K562 (cell line): ENCODE results near the gene TTC31. TPM values are rescaled to one million over a fixed set of nuclear protein-coding genes. Genes with fewer than 3 reads are reported as not detected.
A peak's percentile ranks its signal among the peaks of the same experiment; 100 is the strongest.

ENCODE experiments used
- ATAC-seq: fragments of 200-7000 bp; cut with Tn5 transposase; 3 replicates; pipeline ENCODE4 v1.9.1; 2020; ENCODE audit warnings: moderate library complexity
- BruUV-seq: library from RNA; stranded (reverse); fragments of 400-500 nt; replicated peaks from 2 replicates; lab custom pipeline; 2021; lab: Mats Ljungman, UMichigan
- CTCF ChIA-PET: fragments of 300-600 bp; formaldehyde crosslinking; extraction: SDS; loops from one replicate; lab custom pipeline; 2021; ENCODE audit warnings: low intra/inter-chr PET ratio; lab: Yijun Ruan, JAX
- POLR2A ChIA-PET: fragments of 300-600, 350-650 bp; sonication (Branson Sonifier 250); formaldehyde crosslinking; extraction: SDS; loops from one replicate; lab custom pipeline; 2021; ENCODE audit warnings: antibody characterized with exemption, inconsistent platforms; lab: Yijun Ruan, JAX
- DNase-seq, 4 experiments: peaks; one replicate each; pipeline versions ENCODE4 v3.0.0 to v3.0.0-alpha.2; 2011 to 2018; ENCODE audit warnings: low spot score in 3 of 4, mixed read lengths in 3 of 4; ENCODE audit errors: extremely low read depth in 1 of 4
- FAIRE-seq: peaks from 2 replicates; lab custom pipeline; 2011; peaks lifted over from hg19 to GRCh38; lab: Jason Lieb, UNC
- H2AFZ ChIP-seq: 2 replicates; pipeline ENCODE4 v1.6.0; 2011; ENCODE audit warnings: low read depth, low read length, control low read depth, inconsistent platforms
- H3K27ac ChIP-seq: fragments of 200-600 bp; 3 replicates; pipeline ENCODE4 v1.8.0; 2011; ENCODE audit warnings: low read depth, mild to moderate bottlenecking, control low read depth, inconsistent platforms, low read length, moderate library complexity, mixed read lengths; ENCODE audit errors: extremely low read depth
- H3K27me3 ChIP-seq, 2 experiments: fragments of 300-600 bp in 1 of 2; 2 replicates in 1 of 2; 3 replicates in 1 of 2; pipeline versions ENCODE4 v1.6.0 to v1.8.0; 2011; ENCODE audit warnings: inconsistent platforms in 2 of 2, low read length in 2 of 2, mild to moderate bottlenecking in 1 of 2, mixed read lengths in 1 of 2, moderate library complexity in 1 of 2; ENCODE audit not compliant: control insufficient read depth in 2 of 2, insufficient read depth in 2 of 2
- H3K36me3 ChIP-seq: fragments of 300-600 bp; 3 replicates; pipeline ENCODE4 v1.8.0; 2011; ENCODE audit warnings: mild to moderate bottlenecking, low read length, inconsistent platforms; ENCODE audit not compliant: control insufficient read depth, insufficient read depth
- H3K4me1 ChIP-seq, 2 experiments: fragments of 200-600 bp in 1 of 2; replicated peaks in 1 of 2; 2 replicates in 1 of 2; 3 replicates in 1 of 2; pipeline versions ENCODE4 v1.5.1 to v1.8.0; 2011; ENCODE audit warnings: inconsistent platforms in 2 of 2, low read length in 2 of 2, mild to moderate bottlenecking in 1 of 2, mixed read lengths in 1 of 2, moderate library complexity in 1 of 2; ENCODE audit not compliant: control insufficient read depth in 2 of 2, insufficient read depth in 2 of 2
- H3K4me2 ChIP-seq: 2 replicates; pipeline ENCODE4 v1.6.1; 2011; ENCODE audit warnings: low read length, control low read depth, inconsistent platforms, mixed read lengths; ENCODE audit not compliant: insufficient read depth
- H3K4me3 ChIP-seq: fragments of 200-600 bp; sonication (generic), shearing (Covaris generic); 2 replicates; pipeline ENCODE4 v1.5.1; 2016; ENCODE audit warnings: control low read depth, inconsistent platforms
- H3K79me2 ChIP-seq: fragments of 200-600 bp; 3 replicates; pipeline ENCODE4 v1.8.0; 2011; ENCODE audit warnings: low read length, inconsistent platforms; ENCODE audit not compliant: control insufficient read depth, insufficient read depth
- H3K9ac ChIP-seq, 2 experiments: 2 replicates each; pipeline versions ENCODE4 v1.6.0 to v1.6.1; 2011; ENCODE audit warnings: low read depth in 2 of 2, low read length in 2 of 2, control low read depth in 1 of 2, inconsistent platforms in 1 of 2, mild to moderate bottlenecking in 1 of 2, mixed read lengths in 1 of 2; ENCODE audit not compliant: insufficient read depth in 1 of 2
- H3K9me1 ChIP-seq: one replicate; pipeline ENCODE4 v1.6.0; 2011; ENCODE audit warnings: inconsistent platforms, mild to moderate bottlenecking, low read length, moderate library complexity; ENCODE audit not compliant: control insufficient read depth, insufficient read depth
- H3K9me3 ChIP-seq: replicated peaks from 2 replicates; pipeline ENCODE4 v1.5.1; 2011; ENCODE audit warnings: low read depth, low read length, inconsistent platforms; ENCODE audit not compliant: control insufficient read depth, insufficient read depth
- H4K20me1 ChIP-seq: replicated peaks from 2 replicates; pipeline ENCODE4 v1.6.1; 2011; ENCODE audit warnings: low read length, inconsistent platforms, mixed read lengths; ENCODE audit not compliant: control insufficient read depth, insufficient read depth
- CBFB ChIP-seq: sonication (generic); formaldehyde crosslinking; IDR thresholded peaks from 2 replicates; pipeline ENCODE4 v1.4.0; 2020; ENCODE audit warnings: mild to moderate bottlenecking, missing genetic modification reagents
- CGGBP1 ChIP-seq: fragments of 250-450 bp; sonication (Bioruptor Pico); IDR thresholded peaks from 2 replicates; pipeline ENCODE4 v1.9.0; 2021; ENCODE audit warnings: mild to moderate bottlenecking
- CREB5 ChIP-seq: fragments of 250-450 bp; sonication (Bioruptor Pico); IDR thresholded peaks from 2 replicates; pipeline ENCODE4 v1.5.0; 2020; ENCODE audit warnings: mild to moderate bottlenecking
- FOSL1 ChIP-seq: fragments of 200-800 bp; sonication (Bioruptor generic); conservative IDR thresholded peaks from 2 replicates; pipeline ENCODE4 v1.6.1; 2016; ENCODE audit warnings: missing genetic modification characterization, missing compliant biosample characterization
- KLF6 ChIP-seq: fragments of 250-450 bp; sonication (Bioruptor Pico); IDR thresholded peaks from 2 replicates; pipeline ENCODE4 v1.4.0; 2020; ENCODE audit warnings: mild to moderate bottlenecking, moderate library complexity, borderline replicate concordance
- L3MBTL2 ChIP-seq: fragments of 450-650 bp; IDR thresholded peaks from 2 replicates; pipeline ENCODE4 v1.6.1; 2016; ENCODE audit warnings: mild to moderate bottlenecking, moderate library complexity
- NFIX ChIP-seq: fragments of 250-450 bp; sonication (Bioruptor Pico); IDR thresholded peaks from 2 replicates; pipeline ENCODE4 v1.4.0; 2020; ENCODE audit warnings: low read depth, mild to moderate bottlenecking, moderate library complexity
- RBBP5 ChIP-seq: fragments of 200-600 bp; sonication (generic); IDR thresholded peaks from 2 replicates; pipeline ENCODE4 v1.6.1; 2012; ENCODE audit warnings: borderline replicate concordance, mild to moderate bottlenecking, low read length, control low read depth, inconsistent platforms; ENCODE audit not compliant: insufficient read depth, poor library complexity, severe bottlenecking
- ZFX ChIP-seq: sonication (generic); formaldehyde crosslinking; IDR thresholded peaks from 2 replicates; pipeline ENCODE4 v1.8.0; 2022; ENCODE audit warnings: mild to moderate bottlenecking, missing genetic modification reagents, moderate library complexity
- ZNF12 ChIP-seq: sonication (generic); formaldehyde crosslinking; IDR thresholded peaks from 2 replicates; pipeline ENCODE4 v1.4.0; 2020; ENCODE audit warnings: mild to moderate bottlenecking, missing genetic modification reagents
- ZNF384 ChIP-seq: IDR thresholded peaks from 2 replicates; pipeline ENCODE4 v1.6.1; 2012; ENCODE audit warnings: low read depth, low read length, improper control_type of control experiment
- ZNF436 ChIP-seq: fragments of 250-450, 450-650 bp; sonication (Bioruptor Pico); formaldehyde crosslinking; IDR thresholded peaks from 2 replicates; pipeline ENCODE4 v1.7.0; 2020; ENCODE audit warnings: mild to moderate bottlenecking
- ZNF668 ChIP-seq: fragments of 250-450 bp; sonication (Bioruptor Pico); IDR thresholded peaks from 2 replicates; pipeline ENCODE4 v1.8.0; 2022; ENCODE audit warnings: mild to moderate bottlenecking, inconsistent platforms
- whole genome bisulfite sequencing: fragments of 100-300 bp; shearing (Covaris generic); methylation state at CpG from one replicate; pipeline ENCODE4 v1.1.6; 2016; ENCODE audit warnings: low coverage, mixed read lengths; ENCODE audit not compliant: insufficient coverage; ENCODE audit errors: missing lambda C conversion rate; 5-methylcytosine and 5-hydroxymethylcytosine counted together
- in situ Hi-C: fragments of 300-500 bp; cut with MboI; formaldehyde crosslinking; loops from 4 replicates; pipeline ENCODE4 v1.15.0; 2018; ENCODE audit warnings: inconsistent platforms, mixed read lengths
- intact Hi-C: fragments of 100-400 bp; cut with micrococcal nuclease; formaldehyde crosslinking; loops from 2 replicates; pipeline ENCODE4 v1.14.2; 2022
- polyA plus RNA-seq, 8 experiments: library from polyadenylated mRNA; depleted of rRNA in 4 of 8; stranded (reverse) in 5 of 8; unstranded in 3 of 8; fragments of >200 nt; fragmentation: Nextera tagmentation in 2 of 8; fragmentation: Illumina TruSeq in 1 of 8; extraction: Ambion mirVana in 2 of 8; extraction: Trizol in 1 of 8; gene quantifications; 2 replicates each; pipeline versions ENCODE4 v1.2.1 to v1.2.3, GENCODE V29; 2011 to 2014; ENCODE audit warnings: inconsistent platforms in 1 of 8, missing spikeins in 1 of 8
- total RNA-seq, 7 experiments: library from RNA; depleted of rRNA in 6 of 7; stranded (reverse); fragments of >200 nt in 6 of 7; fragmentation: Illumina TruSeq in 2 of 7; extraction: Trizol in 2 of 7; gene quantifications; 2 replicates each; pipeline versions ENCODE4 v1.2.1 to v1.2.3, GENCODE V29; 2011 to 2021; ENCODE audit warnings: low replicate concordance in 1 of 7
- TF ChIP-seq, protein P1 (sequence below), 3 experiments: fragments of 200-800 bp in 1 of 3; fragments of 250-450 bp in 1 of 3; fragments of 450-650 bp in 1 of 3; sonication (Bioruptor Pico) in 1 of 3; sonication (Bioruptor generic) in 1 of 3; formaldehyde crosslinking in 1 of 3; IDR thresholded peaks; 2 replicates each; pipeline versions ENCODE4 v1.6.1 to v1.8.0; 2016 to 2022; ENCODE audit warnings: mild to moderate bottlenecking in 2 of 3, missing genetic modification characterization in 2 of 3, missing compliant biosample characterization in 1 of 3, moderate library complexity in 1 of 3

The TTC31 gene
- total and polyA plus RNA-seq, 9 of the 15 experiments (the other 6 are each of a cell fraction or from before 2014, with no cell fraction given): 4.7 to 30.5 (median 15.9) TPM

DNA sequence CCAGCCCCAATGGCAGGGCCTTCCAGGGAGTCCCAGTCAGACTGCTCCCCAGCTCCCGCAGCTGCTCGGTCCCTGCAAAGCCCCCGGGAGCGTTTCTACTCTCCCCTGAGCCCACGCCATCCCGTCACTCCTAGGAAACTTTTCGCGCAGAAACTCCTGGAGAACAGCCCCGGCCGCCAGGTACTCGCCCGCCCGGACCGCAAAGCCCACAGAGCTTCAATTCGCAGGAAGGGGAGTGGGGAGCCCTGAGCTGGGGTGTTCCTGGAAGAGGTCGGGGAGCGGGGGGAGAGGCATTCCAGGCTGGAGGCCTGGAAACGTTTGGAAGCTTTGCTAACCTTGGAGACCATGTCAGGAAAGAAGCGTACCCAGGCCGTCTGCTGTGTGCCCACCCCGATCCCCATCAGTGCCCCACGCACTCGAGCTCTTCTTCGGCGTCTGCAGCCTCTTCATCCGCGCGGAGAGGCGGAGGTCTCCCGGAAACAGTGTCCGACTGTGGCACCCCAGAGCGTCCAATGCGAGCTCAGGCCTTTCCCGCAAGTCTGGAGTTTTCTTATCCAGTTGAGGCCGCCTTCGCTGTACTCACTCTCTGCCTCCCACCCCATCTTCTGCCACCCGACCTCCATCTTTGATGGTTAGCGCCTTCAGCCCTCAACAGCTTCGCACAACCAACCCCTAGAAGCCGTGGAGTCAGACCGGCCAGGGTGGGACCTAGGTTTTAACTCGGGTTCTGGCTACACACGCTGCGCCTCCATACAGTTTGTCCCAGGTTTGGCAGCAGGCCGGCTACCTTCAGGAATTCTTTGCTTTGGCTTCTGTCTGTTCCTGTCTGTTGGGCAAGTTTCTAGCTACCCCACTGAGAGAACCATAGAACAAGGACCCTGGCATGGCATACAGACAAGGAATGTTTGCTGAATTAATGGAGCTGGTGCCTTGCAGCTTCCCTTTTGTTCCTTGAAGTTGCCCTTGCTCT is 20.9 kb downstream of the TTC31 start:
- intact Hi-C loops: loop anchor here (1.0 to 5.0 kb wide), 2 partner anchors 20 to 69 kb away; partner anchors contain the start of gene TTC31
- no peaks in the 10 kb centered on the region for H4K20me1 ChIP-seq
- peaks cover 36 to 69% of the 10 kb centered on the region in 2 experiments; a peak in 4 of 5 replicates for H3K4me1 ChIP-seq
- peak overlapping the region; percentile 97 for H2AFZ ChIP-seq
- in situ Hi-C loops: no loop called here
- peak overlapping the region; percentile 79 for H3K27ac ChIP-seq
- H3K9me1 ChIP-seq: no peaks in the 10 kb centered on the region
- peak overlapping the region; percentile 40 for H3K4me3 ChIP-seq
- no peaks in the 10 kb centered on the region for H3K9me3 ChIP-seq
- ChIA-PET CTCF (no interaction called here), POLR2A (interaction anchor here (0.5 to 1.6 kb wide), 21 partner anchors 8 to 439 kb away, joined by 3 to 6 read pairs (median 3); partner anchors contain the start of genes AUP1, CCDC142, HTRA2 and TTC31)
- WGBS: 1% methylated on average over 45 of the region's 45 CpGs
- no peaks in the 10 kb centered on the region for H3K27me3 ChIP-seq
- H3K36me3 ChIP-seq: peaks cover 13% of the 10 kb centered on the region; the same call in 2 of the 3 replicates
- DNase-seq: peak in 3 of 4 experiments; percentile 31 to 62 (median 36)
- no TSS peak for BruUV-seq
- H3K4me2 ChIP-seq: peak overlapping the region; percentile 95
- H3K79me2 ChIP-seq: peaks cover 46% of the 10 kb centered on the region
- FAIRE-seq: no peak
- H3K9ac ChIP-seq: peak overlapping the region; percentile 87 to 94
- peak; percentile 3 for ATAC-seq
- no peak for TF ChIP-seq ZNF668 (CRISPR knock-in tag)
- TF ChIP-seq ZNF384: no peak
- TF ChIP-seq, protein P1, sequence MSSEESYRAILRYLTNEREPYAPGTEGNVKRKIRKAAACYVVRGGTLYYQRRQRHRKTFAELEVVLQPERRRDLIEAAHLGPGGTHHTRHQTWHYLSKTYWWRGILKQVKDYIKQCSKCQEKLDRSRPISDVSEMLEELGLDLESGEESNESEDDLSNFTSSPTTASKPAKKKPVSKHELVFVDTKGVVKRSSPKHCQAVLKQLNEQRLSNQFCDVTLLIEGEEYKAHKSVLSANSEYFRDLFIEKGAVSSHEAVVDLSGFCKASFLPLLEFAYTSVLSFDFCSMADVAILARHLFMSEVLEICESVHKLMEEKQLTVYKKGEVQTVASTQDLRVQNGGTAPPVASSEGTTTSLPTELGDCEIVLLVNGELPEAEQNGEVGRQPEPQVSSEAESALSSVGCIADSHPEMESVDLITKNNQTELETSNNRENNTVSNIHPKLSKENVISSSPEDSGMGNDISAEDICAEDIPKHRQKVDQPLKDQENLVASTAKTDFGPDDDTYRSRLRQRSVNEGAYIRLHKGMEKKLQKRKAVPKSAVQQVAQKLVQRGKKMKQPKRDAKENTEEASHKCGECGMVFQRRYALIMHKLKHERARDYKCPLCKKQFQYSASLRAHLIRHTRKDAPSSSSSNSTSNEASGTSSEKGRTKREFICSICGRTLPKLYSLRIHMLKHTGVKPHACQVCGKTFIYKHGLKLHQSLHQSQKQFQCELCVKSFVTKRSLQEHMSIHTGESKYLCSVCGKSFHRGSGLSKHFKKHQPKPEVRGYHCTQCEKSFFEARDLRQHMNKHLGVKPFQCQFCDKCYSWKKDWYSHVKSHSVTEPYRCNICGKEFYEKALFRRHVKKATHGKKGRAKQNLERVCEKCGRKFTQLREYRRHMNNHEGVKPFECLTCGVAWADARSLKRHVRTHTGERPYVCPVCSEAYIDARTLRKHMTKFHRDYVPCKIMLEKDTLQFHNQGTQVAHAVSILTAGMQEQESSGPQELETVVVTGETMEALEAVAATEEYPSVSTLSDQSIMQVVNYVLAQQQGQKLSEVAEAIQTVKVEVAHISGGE (CRISPR knock-in tag; IDR thresholded peaks at IDR 0.05): peak in 1 of 3 experiments; percentile 13; a peak in 1 of 6 replicates
- TF ChIP-seq CREB5 (CRISPR knock-in tag): no peak
- peak; percentile 71; the same call in 1 of the 2 replicates for TF ChIP-seq L3MBTL2
- peak; percentile 87 for TF ChIP-seq FOSL1
- no peak for TF ChIP-seq NFIX (CRISPR knock-in tag)
- peak; percentile 67; the same call in 1 of the 2 replicates for TF ChIP-seq ZFX
- TF ChIP-seq CGGBP1: no peak
- TF ChIP-seq KLF6 (CRISPR knock-in tag): 0 out of 2 replicates have a peak, but pooled peaks have one; percentile 5
- peak; percentile 5; the same call in 1 of the 2 replicates for TF ChIP-seq ZNF12 (CRISPR knock-in tag)
- TF ChIP-seq RBBP5: peak; percentile 69
- no peak for TF ChIP-seq ZNF436
- TF ChIP-seq CBFB (CRISPR knock-in tag): 0 out of 2 replicates have a peak, but pooled peaks have one; percentile 2
